ENCODE data around the gene IRF1. TPM values are rescaled to one million over a fixed set of nuclear protein-coding genes. Genes with fewer than 3 reads are reported as not detected.

Gene IRF1
- polyA plus RNA-seq, 1 experiment, result 25.5 TPM

GRCh38 chr5:132437604-132438266, 52.8 kb downstream of the IRF1 start:
- ChIA-PET POLR2A (interaction anchor here (1.2 kb wide), 1 partner anchor 9 kb away, joined by 3 read pairs; no protein-coding TSS in a partner anchor), CTCF (interaction anchor here (0.8 to 1.4 kb wide), 3 partner anchors 9 to 11 kb away, joined by 3 to 7 read pairs (median 4); no protein-coding TSS in a partner anchor)
- no peak for TF ChIP-seq CTCF (IDR thresholded peaks at IDR 0.05; ENCODE audit: insufficient read depth, low read depth, low read length)
- H3K36me3 ChIP-seq (ENCODE audit: control insufficient read depth, insufficient read depth, low read length), result peaks cover 1% of the 10 kb centered on the region; the same call in 1 of the 2 replicates
- no peaks in the 10 kb centered on the region for H3K27me3 ChIP-seq (ENCODE audit: control insufficient read depth, insufficient read depth, low read length)
- DNase-seq (ENCODE audit: low read depth), result peak; percentile 83
- no peak overlapping the region for H3K4me3 ChIP-seq (ENCODE audit: low read depth, low read length)

DNA sequence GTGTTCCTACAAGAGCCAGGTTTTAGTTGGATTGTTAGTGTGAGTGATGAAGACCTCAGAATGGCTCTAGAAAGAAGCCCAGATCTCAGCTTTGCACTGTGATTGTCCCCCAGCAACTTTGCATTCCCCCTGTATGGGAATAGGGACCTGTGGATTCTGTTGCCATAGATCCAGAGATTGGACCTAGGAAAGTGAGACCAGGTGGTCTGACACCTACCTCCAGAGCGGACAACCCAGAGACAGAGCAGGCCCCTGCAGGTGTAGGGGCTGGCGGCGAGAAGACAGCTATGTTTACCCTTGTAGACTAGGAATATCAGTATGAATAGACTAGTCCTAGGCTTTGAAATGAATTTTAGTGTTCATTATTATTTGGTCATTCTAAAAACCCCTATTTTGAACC, 53.6 kb downstream of the IRF1 start:
- no peak for DNase-seq (ENCODE audit: low read depth)
- H3K4me3 ChIP-seq (ENCODE audit: low read depth, low read length), result no peak overlapping the region
- POLR2A ChIA-PET, result no interaction called here
- H3K27me3 ChIP-seq (ENCODE audit: control insufficient read depth, insufficient read depth, low read length), result no peaks in the 10 kb centered on the region
- CTCF ChIA-PET, result interaction anchor here (1.0 to 1.4 kb wide), 2 partner anchors 10 to 54 kb away, joined by 4 to 7 read pairs; partner anchors contain the start of gene IRF1
- TF ChIP-seq CTCF (IDR thresholded peaks at IDR 0.05; ENCODE audit: insufficient read depth, low read depth, low read length), result no peak
- H3K36me3 ChIP-seq (ENCODE audit: control insufficient read depth, insufficient read depth, low read length), result peaks cover 1% of the 10 kb centered on the region; the same call in 1 of the 2 replicates

DNA sequence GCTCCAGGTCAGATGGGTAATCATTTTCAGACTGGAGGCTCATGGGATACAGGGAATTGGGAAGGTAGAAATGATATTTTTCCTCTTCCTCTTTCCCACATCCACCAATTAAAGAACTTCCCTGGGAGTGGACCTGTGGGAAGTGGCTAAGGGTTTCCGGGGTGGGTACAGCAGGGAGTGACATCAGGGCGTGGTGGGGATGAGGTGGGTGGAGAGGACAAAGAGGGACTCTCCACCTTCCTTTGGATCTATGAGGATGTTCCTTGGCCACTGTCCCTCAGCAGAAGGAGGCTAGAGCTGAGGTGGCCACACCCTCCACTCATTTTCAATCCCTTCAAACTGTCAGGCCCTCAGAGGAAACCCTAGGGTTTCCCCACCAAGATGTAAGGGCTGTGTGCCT, 54.7 kb downstream of the IRF1 start:
- H3K36me3 ChIP-seq (ENCODE audit: control insufficient read depth, insufficient read depth, low read length), result peaks cover 1% of the 10 kb centered on the region; the same call in 1 of the 2 replicates
- CTCF ChIA-PET, result interaction anchor here (0.5 to 0.9 kb wide), 2 partner anchors 9 to 276 kb away, joined by 3 to 5 read pairs; no protein-coding TSS in a partner anchor
- no peak for DNase-seq (ENCODE audit: low read depth)
- no peaks in the 10 kb centered on the region for H3K27me3 ChIP-seq (ENCODE audit: control insufficient read depth, insufficient read depth, low read length)
- TF ChIP-seq CTCF (IDR thresholded peaks at IDR 0.05; ENCODE audit: insufficient read depth, low read depth, low read length), result no peak
- POLR2A ChIA-PET, result no interaction called here
- no peak overlapping the region for H3K4me3 ChIP-seq (ENCODE audit: low read depth, low read length)

DNA sequence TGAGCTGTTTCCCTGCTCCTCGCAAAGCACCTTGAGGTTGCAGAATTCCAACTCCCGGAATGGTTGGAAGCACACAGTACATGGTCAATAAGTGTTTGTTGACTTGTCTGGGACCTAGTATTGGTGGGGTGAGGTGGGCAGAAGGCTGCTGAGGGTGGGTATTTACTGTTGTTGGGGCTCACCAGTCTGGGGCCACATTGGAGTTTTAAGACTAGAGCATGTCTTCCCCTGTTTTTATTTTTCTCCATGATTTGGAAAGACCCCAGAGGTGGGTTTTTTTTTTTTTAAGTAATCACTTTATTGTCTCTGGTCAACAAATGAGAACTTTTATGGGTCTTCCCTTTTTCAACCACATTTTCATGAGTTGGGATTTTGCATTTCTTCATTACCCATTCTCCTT, 55.1 kb downstream of the IRF1 start:
- ChIA-PET CTCF (interaction anchor here (0.5 to 1.3 kb wide), 4 partner anchors 9 to 276 kb away, joined by 3 to 5 read pairs (median 4); no protein-coding TSS in a partner anchor), POLR2A (no interaction called here)
- TF ChIP-seq CTCF (IDR thresholded peaks at IDR 0.05; ENCODE audit: insufficient read depth, low read depth, low read length), result no peak
- H3K27me3 ChIP-seq (ENCODE audit: control insufficient read depth, insufficient read depth, low read length), result no peaks in the 10 kb centered on the region
- H3K4me3 ChIP-seq (ENCODE audit: low read depth, low read length), result no peak overlapping the region
- peaks cover 1% of the 10 kb centered on the region; the same call in 1 of the 2 replicates for H3K36me3 ChIP-seq (ENCODE audit: control insufficient read depth, insufficient read depth, low read length)
- DNase-seq (ENCODE audit: low read depth), result no peak

- Histone ChIP-seq H3K4me3 (ENCODE audit: low read depth, low read length) (no peak overlapping the region), H3K27me3 (ENCODE audit: control insufficient read depth, insufficient read depth, low read length) (no peaks in the 10 kb centered on the region), H3K36me3 (ENCODE audit: control insufficient read depth, insufficient read depth, low read length) (peaks cover 1% of the 10 kb centered on the region; the same call in 1 of the 2 replicates)
- ChIA-PET POLR2A (no interaction called here), CTCF (interaction anchor here (1.0 to 1.3 kb wide), 2 partner anchors 10 to 17 kb away, joined by 4 read pairs; no protein-coding TSS in a partner anchor)
- DNase-seq (ENCODE audit: low read depth), result no peak
- TF ChIP-seq CTCF (IDR thresholded peaks at IDR 0.05; ENCODE audit: insufficient read depth, low read depth, low read length), result no peak
Measured at GRCh38 chr5:132434416-132435286, 55.9 kb downstream of the IRF1 start.

All from BJ (cell line).